NCI-H1694 (cell line): ENCODE measurements around the gene WFIKKN1.

ENCODE experiments used
- DNase-seq: peaks from one replicate; lab custom pipeline; 2025; lab: John Stamatoyannopoulos, UW

The WFIKKN1 gene

GRCh38 chr16:674214-674881 is 43.6 kb downstream of the WFIKKN1 start:
- no peak for DNase-seq

- DNase-seq, result no peak
Observed at GRCh38 chr16:674968-675883, 44.4 kb downstream of the WFIKKN1 start, which contains the start of gene RHBDL1. RHBDL1 (plus strand) TSS chr16:675671; CDS start chr16:675791, 120 bp downstream.

GRCh38 chr16:675884-676564 is 45.2 kb downstream of the WFIKKN1 start:
- DNase-seq, result no peak

- DNase-seq, result no peak
Observed at GRCh38 chr16:676565-676902, 45.7 kb downstream of the WFIKKN1 start.

GRCh38 chr16:676913-677312 is 46.1 kb downstream of the WFIKKN1 start:
- DNase-seq, result no peak

- DNase-seq, result no peak
Observed at GRCh38 chr16:677316-678190, 46.8 kb downstream of the WFIKKN1 start.

- DNase-seq, result no peak
Observed at GRCh38 chr16:678209-678857, 47.5 kb downstream of the WFIKKN1 start.

GRCh38 chr16:678858-679813 is 48.4 kb downstream of the WFIKKN1 start:
- peak; percentile 34 for DNase-seq

GRCh38 chr16:679814-680624 is 49.2 kb downstream of the WFIKKN1 start, which contains the start of gene STUB1:
STUB1 (plus strand) TSS chr16:680410; CDS start chr16:680526, 116 bp downstream.
- peak; percentile 48 for DNase-seq

- DNase-seq, result no peak
Observed at GRCh38 chr16:680625-680945, 49.8 kb downstream of the WFIKKN1 start.

- DNase-seq, result no peak
Observed at GRCh38 chr16:680967-681745, 50.4 kb downstream of the WFIKKN1 start.

GRCh38 chr16:681746-682427 is 51.1 kb downstream of the WFIKKN1 start:
- DNase-seq, result no peak

- DNase-seq, result no peak
Observed at GRCh38 chr16:682493-683395, 52.0 kb downstream of the WFIKKN1 start.

GRCh38 chr16:683396-684070 is 52.7 kb downstream of the WFIKKN1 start:
- no peak for DNase-seq
